ENCODE results near the gene RAPGEF2. TPM values are rescaled to one million over a fixed set of nuclear protein-coding genes. Genes with fewer than 3 reads are reported as not detected.

Gene RAPGEF2
- total and polyA plus RNA-seq, 8 donors = 4.3 to 27.5 (median 13.9) TPM

DNA sequence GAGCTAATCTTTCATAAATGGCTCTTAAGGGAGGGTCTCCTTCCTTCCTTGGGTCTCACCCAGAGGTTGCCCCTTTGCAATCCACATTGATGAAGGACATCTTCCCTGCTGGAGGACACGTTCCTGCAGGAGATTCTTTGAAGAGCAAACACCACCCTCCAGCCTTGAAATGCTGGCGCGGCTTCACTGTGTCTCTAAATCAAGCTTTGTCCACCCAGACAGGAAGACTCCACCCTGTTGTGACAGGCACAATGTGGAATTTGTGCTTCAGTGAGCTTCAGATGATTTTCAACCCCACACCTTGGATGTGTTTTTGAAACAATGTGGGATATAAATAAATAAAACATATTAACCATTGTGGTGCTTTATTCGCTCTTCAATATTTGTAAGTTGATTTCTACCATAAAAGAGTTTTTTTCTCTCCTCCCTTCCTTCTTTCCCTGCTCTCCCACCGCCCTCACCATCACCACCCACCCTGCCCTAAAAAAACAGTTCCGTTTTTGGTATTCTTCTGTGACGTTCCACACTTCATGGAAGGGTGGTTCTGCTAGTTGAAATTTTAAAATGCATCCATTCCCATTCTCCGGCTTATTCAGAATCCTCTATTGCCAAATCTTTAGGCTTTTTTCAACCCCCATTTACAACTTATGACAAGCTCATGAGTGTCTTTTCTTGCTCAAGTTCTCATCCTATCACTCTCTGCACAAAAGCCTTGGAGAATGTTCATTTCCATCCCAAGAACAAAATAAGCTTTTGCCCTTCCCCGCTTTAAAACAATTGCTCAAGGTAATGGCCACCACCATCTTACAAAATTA lies 264.3 kb downstream of the RAPGEF2 start:
- intact Hi-C loops (cut with DNase I) = no loop called here
- Histone ChIP-seq H3K36me3 (no peaks in the 10 kb centered on the region), H3K27me3 (no peaks in the 10 kb centered on the region), H3K27ac (no peak overlapping the region), H3K4me3 (no peak overlapping the region), H3K9me3 (no peaks in the 10 kb centered on the region), H3K4me1 (no peaks in the 10 kb centered on the region)
- ATAC-seq = no peak
- WGBS, 2 donors = 55 to 59% methylated on average over 9 of the region's 9 CpGs
- FAIRE-seq = no peak
- no peak for DNase-seq
- TF ChIP-seq, protein P1, sequence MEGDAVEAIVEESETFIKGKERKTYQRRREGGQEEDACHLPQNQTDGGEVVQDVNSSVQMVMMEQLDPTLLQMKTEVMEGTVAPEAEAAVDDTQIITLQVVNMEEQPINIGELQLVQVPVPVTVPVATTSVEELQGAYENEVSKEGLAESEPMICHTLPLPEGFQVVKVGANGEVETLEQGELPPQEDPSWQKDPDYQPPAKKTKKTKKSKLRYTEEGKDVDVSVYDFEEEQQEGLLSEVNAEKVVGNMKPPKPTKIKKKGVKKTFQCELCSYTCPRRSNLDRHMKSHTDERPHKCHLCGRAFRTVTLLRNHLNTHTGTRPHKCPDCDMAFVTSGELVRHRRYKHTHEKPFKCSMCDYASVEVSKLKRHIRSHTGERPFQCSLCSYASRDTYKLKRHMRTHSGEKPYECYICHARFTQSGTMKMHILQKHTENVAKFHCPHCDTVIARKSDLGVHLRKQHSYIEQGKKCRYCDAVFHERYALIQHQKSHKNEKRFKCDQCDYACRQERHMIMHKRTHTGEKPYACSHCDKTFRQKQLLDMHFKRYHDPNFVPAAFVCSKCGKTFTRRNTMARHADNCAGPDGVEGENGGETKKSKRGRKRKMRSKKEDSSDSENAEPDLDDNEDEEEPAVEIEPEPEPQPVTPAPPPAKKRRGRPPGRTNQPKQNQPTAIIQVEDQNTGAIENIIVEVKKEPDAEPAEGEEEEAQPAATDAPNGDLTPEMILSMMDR (IDR thresholded peaks at IDR 0.05) = no peak

DNA sequence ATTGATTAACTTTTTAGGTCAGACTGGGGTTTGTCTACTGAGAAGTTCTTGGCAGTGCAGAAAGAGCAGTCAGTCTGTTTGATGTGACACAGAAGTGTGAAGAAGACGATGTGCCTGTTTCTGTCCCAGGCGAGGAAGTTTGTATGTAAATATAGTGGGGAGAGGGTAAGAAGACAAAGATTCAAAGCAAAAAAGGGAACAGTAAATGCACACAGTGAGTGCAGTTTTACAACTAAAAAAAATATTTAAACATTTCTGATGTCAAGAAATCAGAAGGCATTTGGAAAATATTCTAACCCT lies 264.9 kb downstream of the RAPGEF2 start:
- DNase-seq (no peak), ATAC-seq (no peak), FAIRE-seq (no peak)
- intact Hi-C loops (cut with DNase I) = no loop called here
- Histone ChIP-seq H3K36me3 (no peaks in the 10 kb centered on the region), H3K9me3 (no peaks in the 10 kb centered on the region), H3K27me3 (no peaks in the 10 kb centered on the region), H3K4me3 (no peak overlapping the region), H3K27ac (no peak overlapping the region), H3K4me1 (no peaks in the 10 kb centered on the region)
- TF ChIP-seq, protein P1 (IDR thresholded peaks at IDR 0.05) = no peak
- 42 to 49% methylated on average over 2 of the region's 2 CpGs for WGBS, 2 donors

DNA sequence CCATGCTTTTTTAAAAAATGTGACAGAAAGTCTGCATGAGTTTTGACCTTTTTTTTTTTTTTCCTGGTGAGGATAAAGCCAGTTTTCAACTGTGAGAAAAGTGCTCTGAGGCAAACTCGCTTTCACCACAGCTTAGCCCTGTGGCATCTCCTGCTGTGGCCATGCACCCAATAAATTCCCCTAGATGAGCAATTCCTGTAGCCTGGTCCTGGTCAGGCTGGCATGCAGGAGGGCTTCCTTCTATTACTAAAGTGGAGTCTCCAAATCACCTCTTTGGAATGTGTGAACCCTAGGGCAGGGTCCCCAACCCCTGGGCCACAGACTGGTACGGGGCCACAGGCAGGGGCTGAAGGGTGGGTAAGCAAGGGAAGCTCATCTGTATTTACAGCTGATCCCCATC lies 265.4 kb downstream of the RAPGEF2 start:
- no peaks in the 10 kb centered on the region for H3K27me3 ChIP-seq
- ATAC-seq = no peak
- FAIRE-seq = no peak
- no peaks in the 10 kb centered on the region for H3K4me1 ChIP-seq
- intact Hi-C loops (cut with DNase I) = no loop called here
- TF ChIP-seq, protein P1 (IDR thresholded peaks at IDR 0.05) = no peak
- no peak overlapping the region for H3K27ac ChIP-seq
- 82 to 97% methylated on average over 2 of the region's 2 CpGs for WGBS, 2 donors
- DNase-seq = no peak
- H3K4me3 ChIP-seq = no peak overlapping the region
- no peaks in the 10 kb centered on the region for H3K9me3 ChIP-seq
- no peaks in the 10 kb centered on the region for H3K36me3 ChIP-seq

DNA sequence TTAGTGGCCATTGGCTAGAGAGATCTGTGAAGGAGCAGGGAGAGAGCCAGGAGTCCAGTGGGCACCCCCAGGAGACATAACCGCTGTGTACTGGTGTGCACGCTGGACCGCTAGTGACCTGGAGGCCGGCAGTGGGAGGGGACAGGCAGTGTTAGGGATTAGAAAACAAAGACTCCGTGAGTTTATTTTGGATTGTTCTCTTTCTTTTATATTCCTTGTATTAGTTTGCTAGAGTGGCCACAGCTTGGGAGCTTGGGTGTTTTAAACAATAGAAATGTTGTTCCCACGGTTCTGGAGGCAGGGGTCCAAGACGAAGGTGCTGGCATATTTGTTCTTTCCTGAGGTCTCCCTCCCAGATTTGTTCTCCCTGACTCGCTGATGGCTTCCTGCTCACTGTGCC lies 266.4 kb downstream of the RAPGEF2 start:
- ATAC-seq (no peak), FAIRE-seq (no peak), DNase-seq (no peak)
- Histone ChIP-seq H3K27ac (no peak overlapping the region), H3K36me3 (no peaks in the 10 kb centered on the region), H3K9me3 (no peaks in the 10 kb centered on the region), H3K4me3 (no peak overlapping the region), H3K4me1 (no peaks in the 10 kb centered on the region), H3K27me3 (no peaks in the 10 kb centered on the region)
- intact Hi-C loops (cut with DNase I) = no loop called here
- WGBS, 2 donors = 90 to 94% methylated on average over 8 of the region's 8 CpGs
- TF ChIP-seq, protein P1 (IDR thresholded peaks at IDR 0.05) = no peak

DNA sequence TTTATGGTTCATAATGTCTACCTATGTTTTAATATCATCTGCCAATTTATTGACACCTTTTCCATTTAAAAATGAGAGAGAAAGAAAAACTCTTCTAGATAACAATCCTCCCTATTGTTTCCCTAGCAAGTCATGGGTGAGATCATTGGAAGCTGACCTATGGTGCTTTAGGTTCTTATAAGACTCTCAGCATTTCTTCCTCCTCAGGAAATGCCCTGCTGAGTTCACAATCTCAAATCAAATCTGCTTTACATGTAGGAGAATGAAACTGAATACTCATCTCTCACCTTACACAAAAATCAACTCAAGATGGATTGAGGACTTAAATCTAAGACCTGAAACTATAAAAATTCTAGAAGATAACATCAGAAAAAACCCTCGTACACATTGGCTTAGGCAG lies 267.4 kb downstream of the RAPGEF2 start:
- no peak for DNase-seq
- 70 to 72% methylated on average over 1 of the region's 1 CpG for WGBS, 2 donors
- no peaks in the 10 kb centered on the region for H3K4me1 ChIP-seq
- TF ChIP-seq, protein P1 (IDR thresholded peaks at IDR 0.05) = no peak
- no peaks in the 10 kb centered on the region for H3K27me3 ChIP-seq
- H3K27ac ChIP-seq = no peak overlapping the region
- no peak for ATAC-seq
- intact Hi-C loops (cut with DNase I) = no loop called here
- no peak for FAIRE-seq
- H3K9me3 ChIP-seq = no peaks in the 10 kb centered on the region
- H3K4me3 ChIP-seq = no peak overlapping the region
- no peaks in the 10 kb centered on the region for H3K36me3 ChIP-seq
